A549 (cell line): ENCODE measurements around the gene TSPAN14. TPM values are rescaled to one million over a fixed set of nuclear protein-coding genes. Genes with fewer than 3 reads are reported as not detected.

ENCODE experiments used
- ATAC-seq, 2 experiments: fragments of 200-7000 bp in 1 of 2; fragments of >200 bp in 1 of 2; cut with Nextera tagmentation in 1 of 2; cut with Tn5 transposase in 1 of 2; 3 replicates each; pipeline versions ENCODE4 v1.8.0 to v1.9.1; 2018 to 2020; ENCODE audit warnings: mild to moderate bottlenecking in 1 of 2, moderate library complexity in 1 of 2
- CTCF ChIA-PET: fragments of 300-600 bp; sonication (Branson Sonifier 250); formaldehyde crosslinking; extraction: SDS; loops from one replicate; lab custom pipeline; 2021; ENCODE audit warnings: antibody characterized with exemption, inconsistent platforms; lab: Yijun Ruan, JAX
- POLR2A ChIA-PET: fragments of 350-600 bp; formaldehyde crosslinking; extraction: SDS; loops from one replicate; lab custom pipeline; 2021; ENCODE audit warnings: antibody characterized with exemption, inconsistent platforms; lab: Yijun Ruan, JAX
- DNase-seq, 2 experiments: peaks; one replicate each; pipeline versions ENCODE4 v3.0.0 to v3.0.0-alpha.2; 2011 to 2016; ENCODE audit warnings: low read depth in 1 of 2, low spot score in 1 of 2
- FAIRE-seq: peaks from 2 replicates; lab custom pipeline; 2011; peaks lifted over from hg19 to GRCh38; lab: Jason Lieb, UNC
- H3K27ac ChIP-seq, 2 experiments: fragments of >200 bp; sonication (Bioruptor Twin); formaldehyde crosslinking; 3 replicates each; pipeline ENCODE4 v1.5.1; 2016 to 2017
- H3K4me1 ChIP-seq: fragments of >200 bp; sonication (Bioruptor Twin); formaldehyde crosslinking; 3 replicates; pipeline ENCODE4 v1.6.1; 2016
- H3K4me2 ChIP-seq: fragments of >200 bp; sonication (Bioruptor Twin); formaldehyde crosslinking; 3 replicates; pipeline ENCODE4 v1.6.1; 2016
- H3K4me3 ChIP-seq: fragments of >200 bp; sonication (Bioruptor Twin); formaldehyde crosslinking; 3 replicates; pipeline ENCODE4 v1.5.1; 2016
- H3K9me3 ChIP-seq: fragments of >200 bp; sonication (Bioruptor Twin); formaldehyde crosslinking; 3 replicates; pipeline ENCODE4 v1.6.1; 2016
- CEBPB ChIP-seq, 2 experiments: fragments of >200 bp in 1 of 2; sonication (Bioruptor Twin) in 1 of 2; formaldehyde crosslinking in 1 of 2; IDR thresholded peaks; 2 replicates each; pipeline ENCODE4 v1.6.1; 2012 to 2016
- CHD4 ChIP-seq: fragments of 200-600 bp; sonication (generic); IDR thresholded peaks from 2 replicates; pipeline ENCODE4 v1.6.1; 2016; ENCODE audit warnings: antibody characterized with exemption, mild to moderate bottlenecking, borderline replicate concordance
- EHF ChIP-seq: fragments of 250-450 bp; sonication (Bioruptor Pico); IDR thresholded peaks from 2 replicates; pipeline ENCODE4 v1.5.0; 2020; ENCODE audit warnings: mild to moderate bottlenecking
- EHMT2 ChIP-seq: fragments of 200-600 bp; sonication (generic); IDR thresholded peaks from 2 replicates; pipeline ENCODE4 v1.6.1; 2016; ENCODE audit warnings: antibody characterized with exemption, low read depth, mild to moderate bottlenecking, moderate library complexity
- ESRRA ChIP-seq: fragments of 150-350 bp; IDR thresholded peaks from 2 replicates; pipeline ENCODE4 v1.6.1; 2014; ENCODE audit warnings: mild to moderate bottlenecking, low read length, borderline replicate concordance
- FOSB ChIP-seq: fragments of 250-450 bp; sonication (Bioruptor Pico); IDR thresholded peaks from 2 replicates; pipeline ENCODE4 v1.5.0; 2020; ENCODE audit warnings: mild to moderate bottlenecking, moderate library complexity
- HEYL ChIP-seq: fragments of 250-450 bp; sonication (Bioruptor Pico); IDR thresholded peaks from 2 replicates; pipeline ENCODE4 v1.8.0; 2021; ENCODE audit warnings: mild to moderate bottlenecking, moderate library complexity
- HOXB5 ChIP-seq: fragments of 250-450 bp; sonication (Bioruptor Pico); IDR thresholded peaks from 2 replicates; pipeline ENCODE4 v1.5.0; 2020; ENCODE audit warnings: mild to moderate bottlenecking, moderate library complexity
- JUN ChIP-seq, 2 experiments: fragments of >200 bp; sonication (Bioruptor Twin); formaldehyde crosslinking; IDR thresholded peaks; 2 replicates in 1 of 2; 3 replicates in 1 of 2; pipeline ENCODE4 v1.6.1; 2016 to 2017
- KDM1A ChIP-seq: fragments of 200-600 bp; sonication (generic); IDR thresholded peaks from 2 replicates; pipeline ENCODE4 v1.6.1; 2016; ENCODE audit warnings: low read depth, mild to moderate bottlenecking
- KDM5A ChIP-seq: fragments of 200-600 bp; sonication (generic); IDR thresholded peaks from 2 replicates; pipeline ENCODE4 v1.6.1; 2016; ENCODE audit warnings: antibody characterized with exemption, mild to moderate bottlenecking
- MAFK ChIP-seq: fragments of 450-650 bp; IDR thresholded peaks from 2 replicates; pipeline ENCODE4 v1.6.1; 2014; ENCODE audit not compliant: partially characterized antibody
- MYC ChIP-seq: IDR thresholded peaks from 2 replicates; pipeline ENCODE4 v1.6.1; 2012; ENCODE audit warnings: mild to moderate bottlenecking, inconsistent platforms, low read length, improper control_type of control experiment, borderline replicate concordance
- NR3C1 ChIP-seq: fragments of >200 bp; sonication (Bioruptor Twin); formaldehyde crosslinking; IDR thresholded peaks from 3 replicates; pipeline ENCODE4 v1.6.1; 2017
- POLR2AphosphoS2 ChIP-seq: conservative IDR thresholded peaks from 2 replicates; pipeline ENCODE4 v1.6.1; 2012; ENCODE audit warnings: low read length, improper control_type of control experiment, inconsistent platforms
- RARB ChIP-seq: fragments of 250-450 bp; sonication (Bioruptor Pico); IDR thresholded peaks from 2 replicates; pipeline ENCODE4 v1.8.0; 2021; ENCODE audit warnings: mild to moderate bottlenecking, moderate library complexity
- RCOR1 ChIP-seq: fragments of 150-350 bp; IDR thresholded peaks from 2 replicates; pipeline ENCODE4 v1.6.1; 2014; ENCODE audit warnings: antibody characterized with exemption, low read length, low read depth
- ZFP36 ChIP-seq: fragments of 450-650 bp; IDR thresholded peaks from 2 replicates; pipeline ENCODE4 v1.6.1; 2014; ENCODE audit warnings: borderline replicate concordance; ENCODE audit not compliant: partially characterized antibody
- ZNF302 ChIP-seq: fragments of 250-450 bp; sonication (Bioruptor Pico); IDR thresholded peaks from 2 replicates; pipeline ENCODE4 v1.9.0; 2021; ENCODE audit warnings: inconsistent platforms, mild to moderate bottlenecking, moderate library complexity
- WGBS: methylation state at CpG from one replicate; pipeline ENCODE4 v1.1.6; 2017; ENCODE audit errors: missing lambda C conversion rate; 5-methylcytosine and 5-hydroxymethylcytosine counted together
- polyA plus RNA-seq, 4 experiments: library from polyadenylated mRNA; depleted of rRNA in 3 of 4; stranded (reverse); fragments of >200 nt; fragmentation: RNase III in 1 of 4; extraction: RNeasy Plus Mini Kit Qiagen cat#74134 plus additional on column Dnase treatment in 1 of 4; gene quantifications; 2 replicates in 3 of 4; 3 replicates in 1 of 4; pipeline ENCODE4 v1.2.3, GENCODE V29; 2011 to 2017
- TF ChIP-seq, protein P1 (sequence below): IDR thresholded peaks from 2 replicates; pipeline ENCODE4 v1.6.1; 2012
- TF ChIP-seq, protein P2 (sequence below): fragments of >200 bp; sonication (Bioruptor Twin); formaldehyde crosslinking; IDR thresholded peaks from 2 replicates; pipeline ENCODE4 v1.6.1; 2016
- TF ChIP-seq, protein P3 (sequence below): IDR thresholded peaks from 2 replicates; pipeline ENCODE4 v1.6.1; 2012; ENCODE audit warnings: low read depth, borderline replicate concordance
- TF ChIP-seq, protein P4 (sequence below): fragments of 450-650 bp; IDR thresholded peaks from 2 replicates; pipeline ENCODE4 v1.6.1; 2014; ENCODE audit warnings: antibody characterized with exemption
- TF ChIP-seq, protein P5 (sequence below): fragments of >200 bp; sonication (Bioruptor Twin); formaldehyde crosslinking; IDR thresholded peaks from 3 replicates; pipeline ENCODE4 v1.5.1; 2016

TSPAN14 gene
- polyA plus RNA-seq, 2 of the 4 experiments (the other 2 are of a cell fraction): 87.0 to 124 TPM

DNA sequence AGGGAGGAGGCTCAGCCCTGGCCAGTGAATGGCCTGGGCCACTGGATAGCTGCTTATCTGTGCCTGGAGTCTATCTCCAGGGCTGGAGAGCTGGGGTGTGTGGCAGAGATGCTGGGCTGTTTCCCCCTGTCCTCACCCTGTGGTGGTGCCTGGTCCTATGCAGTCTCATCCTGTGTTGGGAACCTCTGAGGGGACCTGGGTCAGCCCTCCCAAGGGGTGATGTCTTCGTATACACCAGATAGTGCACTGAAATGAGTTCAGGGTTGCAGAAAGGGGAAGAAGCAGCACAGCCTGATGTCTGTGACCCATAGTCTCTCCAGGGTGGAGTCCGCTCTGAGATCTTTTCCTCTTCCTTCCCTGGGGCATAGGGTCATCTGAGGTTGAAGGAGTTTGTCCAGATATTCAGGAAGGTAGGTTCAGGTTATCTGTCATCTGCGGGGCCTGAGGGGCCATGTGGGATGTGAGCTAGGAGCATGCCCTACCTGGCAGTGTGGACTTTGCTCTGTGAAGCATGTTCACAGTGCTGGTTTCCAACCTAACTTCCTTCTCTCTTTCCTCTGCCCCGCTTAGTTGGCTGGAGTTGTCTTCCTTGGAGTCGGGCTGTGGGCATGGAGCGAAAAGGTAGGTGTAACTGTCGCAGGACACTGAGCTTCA, 50.2 kb downstream of the TSPAN14 start:
- POLR2A ChIA-PET: interaction anchor here (0.5 to 2.1 kb wide), 3 partner anchors 45 to 96 kb away, joined by 3 to 8 read pairs (median 4); partner anchors contain the start of gene PRXL2A
- FAIRE-seq (peak; percentile 51), ATAC-seq (peak; percentile 0 to 8; a peak in 3 of 6 replicates), DNase-seq (no peak)
- TF ChIP-seq, protein P1, sequence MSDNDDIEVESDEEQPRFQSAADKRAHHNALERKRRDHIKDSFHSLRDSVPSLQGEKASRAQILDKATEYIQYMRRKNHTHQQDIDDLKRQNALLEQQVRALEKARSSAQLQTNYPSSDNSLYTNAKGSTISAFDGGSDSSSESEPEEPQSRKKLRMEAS: 0 out of 2 replicates have a peak, but pooled peaks have one; percentile 34
- no peak for TF ChIP-seq FOSB (CRISPR knock-in tag)
- TF ChIP-seq, protein P2, sequence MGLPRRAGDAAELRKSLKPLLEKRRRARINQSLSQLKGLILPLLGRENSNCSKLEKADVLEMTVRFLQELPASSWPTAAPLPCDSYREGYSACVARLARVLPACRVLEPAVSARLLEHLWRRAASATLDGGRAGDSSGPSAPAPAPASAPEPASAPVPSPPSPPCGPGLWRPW: no peak
- TF ChIP-seq, protein P3, sequence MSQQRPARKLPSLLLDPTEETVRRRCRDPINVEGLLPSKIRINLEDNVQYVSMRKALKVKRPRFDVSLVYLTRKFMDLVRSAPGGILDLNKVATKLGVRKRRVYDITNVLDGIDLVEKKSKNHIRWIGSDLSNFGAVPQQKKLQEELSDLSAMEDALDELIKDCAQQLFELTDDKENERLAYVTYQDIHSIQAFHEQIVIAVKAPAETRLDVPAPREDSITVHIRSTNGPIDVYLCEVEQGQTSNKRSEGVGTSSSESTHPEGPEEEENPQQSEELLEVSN: 0 out of 2 replicates have a peak, but pooled peaks have one; percentile 15
- 0 out of 5 replicates have a peak, but pooled peaks of 1 of the 2 experiments have one; percentile 16 for TF ChIP-seq JUN (IDR thresholded peaks at IDR 0.05)
- no peak for TF ChIP-seq HOXB5 (CRISPR knock-in tag)
- peak overlapping the region; percentile 55 for H3K4me2 ChIP-seq
- no peak overlapping the region for H3K4me3 ChIP-seq
- 62% methylated on average over 6 of the region's 7 CpGs for WGBS
- CTCF ChIA-PET: interaction anchor here (1.1 to 21.6 kb wide), 13 partner anchors 8 to 367 kb away, joined by 3 to 928 read pairs (median 9); partner anchors contain the start of genes PRXL2A and TSPAN14
- H3K9me3 ChIP-seq: no peaks in the 10 kb centered on the region
- H3K4me1 ChIP-seq: peaks cover 100% of the 10 kb centered on the region
- H3K27ac ChIP-seq: peak overlapping the region; percentile 100

DNA sequence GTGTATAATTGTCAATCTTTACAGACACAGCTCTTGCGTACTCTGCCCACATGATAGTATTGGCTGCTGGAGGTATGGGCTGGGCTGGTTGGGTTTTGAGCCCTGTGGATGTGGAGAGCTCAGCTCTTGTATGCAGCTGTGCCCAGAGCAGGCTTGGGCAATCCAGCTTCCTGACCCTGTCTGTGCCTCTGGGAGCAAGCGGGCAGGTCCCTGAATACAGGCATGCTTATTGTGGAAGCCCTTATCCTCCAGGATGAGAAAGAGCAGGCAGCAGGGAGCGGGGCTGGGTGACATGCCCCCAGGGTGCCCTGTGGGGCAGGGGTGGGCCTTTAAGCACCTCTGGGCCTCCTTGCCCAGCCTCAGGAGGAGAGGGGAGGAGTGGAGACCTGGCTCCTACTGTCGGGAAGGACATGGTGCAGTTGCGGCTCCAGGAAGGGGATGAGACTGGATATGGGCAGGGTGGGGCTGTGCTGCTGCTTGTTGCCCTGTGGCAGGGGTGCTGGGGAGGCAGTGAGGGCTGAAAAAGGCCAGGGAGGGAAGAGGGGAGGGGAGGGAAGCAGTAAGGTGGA, 50.9 kb downstream of the TSPAN14 start:
- H3K4me1 ChIP-seq: peaks cover 100% of the 10 kb centered on the region
- TF ChIP-seq, protein P3: 0 out of 2 replicates have a peak, but pooled peaks have one; percentile 5
- no peak for TF ChIP-seq NR3C1
- TF ChIP-seq CEBPB (IDR thresholded peaks at IDR 0.05): no peak
- TF ChIP-seq MAFK: no peak
- H3K4me2 ChIP-seq: peak overlapping the region; percentile 55
- H3K4me3 ChIP-seq: 0 out of 3 replicates have a peak overlapping the region, but pooled peaks have one; percentile 2
- POLR2A ChIA-PET: interaction anchor here (0.7 to 2.1 kb wide), 8 partner anchors 24 to 97 kb away, joined by 3 to 8 read pairs (median 6); partner anchors contain the start of gene PRXL2A
- ATAC-seq: peak; percentile 39 to 50
- no peak for DNase-seq
- CTCF ChIA-PET: interaction anchor here (0.8 to 21.6 kb wide), 28 partner anchors 8 to 416 kb away, joined by 3 to 928 read pairs (median 6); partner anchors contain the start of genes PRXL2A and TSPAN14
- H3K9me3 ChIP-seq: no peaks in the 10 kb centered on the region
- H3K27ac ChIP-seq: peak overlapping the region; percentile 100
- 45% methylated on average over 5 of the region's 5 CpGs for WGBS
- FAIRE-seq: no peak

DNA sequence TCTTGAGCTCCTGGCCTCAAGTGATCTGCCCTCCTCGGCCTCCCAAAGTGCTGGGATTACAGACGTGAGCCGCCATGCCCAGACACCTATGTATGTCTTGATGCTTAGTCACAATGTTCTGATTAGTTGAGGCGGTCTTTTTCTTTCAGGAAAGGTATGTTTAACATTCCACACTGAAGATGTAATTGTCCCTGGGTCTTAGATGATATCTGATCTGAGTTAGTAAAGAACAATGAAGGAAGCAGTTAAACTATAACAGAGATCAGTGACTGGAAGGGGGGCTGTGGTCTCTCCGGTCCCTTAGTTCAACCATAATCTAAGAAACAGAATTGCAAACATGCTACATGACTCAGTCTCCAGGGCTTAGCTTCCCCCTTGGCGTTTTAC, 52.1 kb downstream of the TSPAN14 start:
- H3K27ac ChIP-seq: peak overlapping the region; percentile 100
- TF ChIP-seq HOXB5 (CRISPR knock-in tag): no peak
- TF ChIP-seq ZFP36: no peak
- TF ChIP-seq, protein P4, sequence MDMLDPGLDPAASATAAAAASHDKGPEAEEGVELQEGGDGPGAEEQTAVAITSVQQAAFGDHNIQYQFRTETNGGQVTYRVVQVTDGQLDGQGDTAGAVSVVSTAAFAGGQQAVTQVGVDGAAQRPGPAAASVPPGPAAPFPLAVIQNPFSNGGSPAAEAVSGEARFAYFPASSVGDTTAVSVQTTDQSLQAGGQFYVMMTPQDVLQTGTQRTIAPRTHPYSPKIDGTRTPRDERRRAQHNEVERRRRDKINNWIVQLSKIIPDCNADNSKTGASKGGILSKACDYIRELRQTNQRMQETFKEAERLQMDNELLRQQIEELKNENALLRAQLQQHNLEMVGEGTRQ: no peak
- TF ChIP-seq RCOR1: no peak
- TF ChIP-seq, protein P3: no peak
- no peak for TF ChIP-seq ZNF302 (CRISPR knock-in tag)
- TF ChIP-seq KDM1A: no peak
- no peak for TF ChIP-seq EHMT2
- no peak for TF ChIP-seq HEYL (CRISPR knock-in tag)
- TF ChIP-seq, protein P1: peak; percentile 62
- TF ChIP-seq POLR2AphosphoS2: no peak
- TF ChIP-seq, protein P5, sequence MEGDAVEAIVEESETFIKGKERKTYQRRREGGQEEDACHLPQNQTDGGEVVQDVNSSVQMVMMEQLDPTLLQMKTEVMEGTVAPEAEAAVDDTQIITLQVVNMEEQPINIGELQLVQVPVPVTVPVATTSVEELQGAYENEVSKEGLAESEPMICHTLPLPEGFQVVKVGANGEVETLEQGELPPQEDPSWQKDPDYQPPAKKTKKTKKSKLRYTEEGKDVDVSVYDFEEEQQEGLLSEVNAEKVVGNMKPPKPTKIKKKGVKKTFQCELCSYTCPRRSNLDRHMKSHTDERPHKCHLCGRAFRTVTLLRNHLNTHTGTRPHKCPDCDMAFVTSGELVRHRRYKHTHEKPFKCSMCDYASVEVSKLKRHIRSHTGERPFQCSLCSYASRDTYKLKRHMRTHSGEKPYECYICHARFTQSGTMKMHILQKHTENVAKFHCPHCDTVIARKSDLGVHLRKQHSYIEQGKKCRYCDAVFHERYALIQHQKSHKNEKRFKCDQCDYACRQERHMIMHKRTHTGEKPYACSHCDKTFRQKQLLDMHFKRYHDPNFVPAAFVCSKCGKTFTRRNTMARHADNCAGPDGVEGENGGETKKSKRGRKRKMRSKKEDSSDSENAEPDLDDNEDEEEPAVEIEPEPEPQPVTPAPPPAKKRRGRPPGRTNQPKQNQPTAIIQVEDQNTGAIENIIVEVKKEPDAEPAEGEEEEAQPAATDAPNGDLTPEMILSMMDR: no peak
- TF ChIP-seq FOSB (CRISPR knock-in tag): no peak
- TF ChIP-seq EHF (CRISPR knock-in tag): no peak
- no peak for TF ChIP-seq NR3C1
- no peak for TF ChIP-seq KDM5A
- no peak for TF ChIP-seq CHD4
- TF ChIP-seq ESRRA: no peak
- no peak for TF ChIP-seq MYC
- no peak for TF ChIP-seq RARB (CRISPR knock-in tag)

More for the DNA sequence above, 52.1 kb downstream of the TSPAN14 start:
- DNase-seq (peak; percentile 90 to 93), FAIRE-seq (peak; percentile 94), ATAC-seq (peak; percentile 57 to 70)
- no peaks in the 10 kb centered on the region for H3K9me3 ChIP-seq
- CTCF ChIA-PET: interaction anchor here (0.8 to 21.6 kb wide), 31 partner anchors 8 to 133 kb away, joined by 3 to 928 read pairs (median 6); partner anchors contain the start of genes PRXL2A and TSPAN14
- peaks cover 100% of the 10 kb centered on the region for H3K4me1 ChIP-seq
- no peak overlapping the region for H3K4me3 ChIP-seq
- 3% methylated on average over 6 of the region's 6 CpGs for WGBS
- peak overlapping the region; percentile 55 for H3K4me2 ChIP-seq
- POLR2A ChIA-PET: interaction anchor here (0.7 to 2.1 kb wide), 7 partner anchors 40 to 98 kb away, joined by 3 to 8 read pairs (median 6); partner anchors contain the start of gene PRXL2A
